ENCODE data around the gene DNAJC8. TPM values are rescaled to one million over a fixed set of nuclear protein-coding genes. Genes with fewer than 3 reads are reported as not detected.

DNAJC8 gene
- 44.5 and 51.7 TPM in 2 replicates for total RNA-seq

GRCh38 chr1:28232558-28233263 lies at the start of gene DNAJC8:
Gene DNAJC8, minus strand, starts transcription at chr1:28233029. Its CDS starts 31 bp downstream, at chr1:28232998.

DNA sequence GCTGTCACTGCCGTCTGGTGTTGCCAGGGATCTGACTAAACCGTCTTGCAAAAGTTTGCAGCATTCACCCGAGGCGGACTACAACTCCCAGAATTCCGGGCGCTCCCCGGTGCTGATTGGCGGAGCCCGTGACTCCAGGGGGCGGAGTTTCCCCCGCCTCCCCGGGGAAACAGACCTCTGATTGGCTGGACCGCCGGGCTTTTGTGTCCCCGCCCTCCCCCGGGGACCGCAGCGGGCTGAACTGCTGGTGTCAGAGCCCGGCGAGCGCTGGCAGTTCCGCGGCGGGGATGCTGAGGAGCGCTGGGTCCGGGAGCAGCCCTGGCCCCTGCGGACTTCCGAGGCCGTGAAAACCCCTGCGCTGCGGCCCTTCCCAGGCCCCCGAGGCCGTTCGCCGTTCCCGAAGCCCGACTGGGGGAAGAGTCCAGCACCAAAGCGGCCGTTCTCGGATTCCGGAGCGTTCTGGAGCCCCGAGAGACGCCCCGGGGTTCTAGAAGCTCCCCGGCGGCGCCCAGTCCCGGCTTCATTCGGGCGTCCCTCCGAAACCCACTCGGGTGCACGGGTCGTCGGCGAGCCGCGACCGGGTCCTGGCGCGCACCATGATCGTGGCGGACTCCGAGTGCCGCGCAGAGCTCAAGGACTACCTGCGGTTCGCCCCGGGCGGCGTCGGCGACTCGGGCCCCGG lies 26.6 kb upstream of the DNAJC8 start, which contains the start of gene SESN2:
Gene SESN2 (plus strand): TSS at position 267 of the 682 bp plus-strand sequence. CDS start 330 bp downstream, at position 597.

GRCh38 chr1:28235755-28236655 lies 3.2 kb upstream of the DNAJC8 start, which contains the start of gene ATP5IF1:
Gene ATP5IF1, plus strand, starts transcription at chr1:28236124. Its CDS starts 60 bp downstream, at chr1:28236184.

GRCh38 chr1:28176492-28177470 lies 56.0 kb downstream of the DNAJC8 start, which contains the start of gene PTAFR:
Gene PTAFR, minus strand, starts transcription at chr1:28176690. Its CDS starts 25,669 bp downstream, at chr1:28151021.

Other genes with a start within 250 kb of the DNAJC8 start
- 15.4 and 20.6 TPM in 2 replicates for gene EYA3, start 144.4 kb downstream of the DNAJC8 start, total RNA-seq
- gene PTAFR, start 56.3 kb downstream of the DNAJC8 start, total RNA-seq: 0.12 and 0.16 TPM in 2 replicates
- gene ATP5IF1, start 3.1 kb upstream of the DNAJC8 start, total RNA-seq: 37.8 and 58.9 TPM in 2 replicates
- 26.2 and 30.3 TPM in 2 replicates for gene SESN2, start 26.5 kb upstream of the DNAJC8 start, total RNA-seq
- 18.2 and 22.2 TPM in 2 replicates for gene MED18, start 96.0 kb upstream of the DNAJC8 start, total RNA-seq
- gene PHACTR4, start 136.7 kb upstream of the DNAJC8 start, total RNA-seq: 14.8 and 16.2 TPM in 2 replicates